ENCODE measurements around the gene ANKS4B. TPM values are rescaled to one million over a fixed set of nuclear protein-coding genes. Genes with fewer than 3 reads are reported as not detected.

ANKS4B gene
- total RNA-seq, 1 donor from 2014 or later, result not detected

- no peak for TF ChIP-seq CTCF (IDR thresholded peaks at IDR 0.05; ENCODE audit: partially characterized antibody, unreplicated experiment)
- peaks cover 6% of the 10 kb centered on the region for H3K27me3 Mint-ChIP-seq (ENCODE audit: unreplicated experiment)
These were observed 68.4 kb downstream of the ANKS4B start for GRCh38 chr16:21301895-21302291.

GRCh38 chr16:21302454-21302853, 69.0 kb downstream of the ANKS4B start:
- no peak overlapping the region for H3K4me3 Mint-ChIP-seq (ENCODE audit: unreplicated experiment)
- TF ChIP-seq CTCF (IDR thresholded peaks at IDR 0.05; ENCODE audit: partially characterized antibody, unreplicated experiment), result no peak
- peaks cover 2% of the 10 kb centered on the region for H3K9me3 Mint-ChIP-seq (ENCODE audit: unreplicated experiment)
- H3K4me1 Mint-ChIP-seq (ENCODE audit: low read depth, unreplicated experiment), result no peaks in the 10 kb centered on the region
- no peak overlapping the region for H3K27ac Mint-ChIP-seq (ENCODE audit: unreplicated experiment)
- no peak for DNase-seq
- peaks cover 6% of the 10 kb centered on the region for H3K27me3 Mint-ChIP-seq (ENCODE audit: unreplicated experiment)
- H3K36me3 Mint-ChIP-seq (ENCODE audit: unreplicated experiment), result no peaks in the 10 kb centered on the region

More at GRCh38 chr16:21301895-21302291, 68.4 kb downstream of the ANKS4B start:
- Mint-ChIP-seq H3K9me3 (ENCODE audit: unreplicated experiment) (peaks cover 2% of the 10 kb centered on the region), H3K4me1 (ENCODE audit: low read depth, unreplicated experiment) (no peaks in the 10 kb centered on the region), H3K36me3 (ENCODE audit: unreplicated experiment) (no peaks in the 10 kb centered on the region), H3K27ac (ENCODE audit: unreplicated experiment) (no peak overlapping the region), H3K4me3 (ENCODE audit: unreplicated experiment) (peak overlapping the region; percentile 78)
- DNase-seq, result no peak

GRCh38 chr16:21302898-21303528, 69.5 kb downstream of the ANKS4B start:
- H3K4me3 Mint-ChIP-seq (ENCODE audit: unreplicated experiment), result no peak overlapping the region
- no peak for DNase-seq
- no peak overlapping the region for H3K27ac Mint-ChIP-seq (ENCODE audit: unreplicated experiment)
- H3K36me3 Mint-ChIP-seq (ENCODE audit: unreplicated experiment), result no peaks in the 10 kb centered on the region
- TF ChIP-seq CTCF (IDR thresholded peaks at IDR 0.05; ENCODE audit: partially characterized antibody, unreplicated experiment), result no peak
- H3K4me1 Mint-ChIP-seq (ENCODE audit: low read depth, unreplicated experiment), result no peaks in the 10 kb centered on the region
- peaks cover 6% of the 10 kb centered on the region for H3K27me3 Mint-ChIP-seq (ENCODE audit: unreplicated experiment)
- H3K9me3 Mint-ChIP-seq (ENCODE audit: unreplicated experiment), result peaks cover 2% of the 10 kb centered on the region

Other genes with a start within 250 kb of the ANKS4B start
- gene DNAH3, start 82.9 kb upstream of the ANKS4B start, total RNA-seq (ENCODE audit: unreplicated experiment), result not detected
- gene LDAF1, start 75.0 kb upstream of the ANKS4B start, total RNA-seq (ENCODE audit: unreplicated experiment), result 23.2 TPM
- not detected for gene ZP2, start 22.1 kb upstream of the ANKS4B start, total RNA-seq (ENCODE audit: unreplicated experiment)
- gene CRYM, start 44.6 kb downstream of the ANKS4B start, total RNA-seq (ENCODE audit: unreplicated experiment), result not detected

Measured in glutamatergic neuron (in vitro differentiated cells).